DMS53 (cell line): ENCODE results near the gene SOX15.
A peak's percentile ranks its signal among the peaks of the same experiment; 100 is the strongest.
"Not testable (repeated sequence)": the region's sequence is repeated elsewhere in the genome, so short reads cannot be mapped to it uniquely, and the experiment has no call there.

Experiments used
- DNase-seq: peaks from one replicate; lab custom pipeline; 2025; lab: John Stamatoyannopoulos, UW

Gene SOX15

DNA sequence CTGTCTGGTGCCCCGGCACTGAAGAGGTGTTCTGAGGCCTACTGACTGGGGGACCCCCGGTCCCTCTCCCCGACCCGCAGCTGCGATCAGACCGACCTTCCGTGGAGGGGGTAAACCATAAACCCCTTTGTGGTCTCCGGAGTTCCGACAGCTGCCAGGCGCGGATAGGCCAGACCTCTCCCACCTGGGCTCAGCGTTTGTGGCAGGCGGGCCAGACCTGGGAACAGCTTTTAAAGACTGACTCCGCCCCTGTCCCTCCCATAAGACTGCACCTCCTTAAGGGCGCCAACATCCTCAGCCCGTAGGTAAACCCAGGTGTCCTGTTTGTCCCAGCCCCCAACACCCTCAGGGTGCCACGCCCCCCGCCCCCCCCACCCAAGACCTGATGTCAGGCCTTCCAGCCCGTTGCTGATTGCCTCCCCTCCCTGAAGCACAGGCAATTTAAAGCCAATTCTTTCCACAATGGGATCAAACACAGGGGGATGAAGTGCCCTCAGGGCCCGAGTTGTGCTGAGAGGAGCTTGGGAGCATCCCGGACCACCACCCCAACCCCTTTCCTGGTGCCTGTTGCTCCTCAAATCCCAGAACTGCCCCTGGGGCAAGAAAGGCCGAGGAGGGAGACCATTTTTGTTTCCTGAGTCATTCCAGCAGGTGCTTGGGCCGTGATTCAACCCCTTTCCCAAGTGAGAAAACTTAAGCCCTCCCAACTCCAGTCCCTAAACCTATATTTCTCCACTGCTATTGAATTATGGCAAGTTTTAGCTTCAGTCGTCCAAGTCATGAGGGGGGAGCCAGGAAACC lies at the start of gene SOX15:
Gene SOX15, minus strand, starts transcription at position 204 of the 801 bp plus-strand sequence. CDS start 418 bp downstream, outside the sequence.
- DNase-seq: peak; percentile 44

DNA sequence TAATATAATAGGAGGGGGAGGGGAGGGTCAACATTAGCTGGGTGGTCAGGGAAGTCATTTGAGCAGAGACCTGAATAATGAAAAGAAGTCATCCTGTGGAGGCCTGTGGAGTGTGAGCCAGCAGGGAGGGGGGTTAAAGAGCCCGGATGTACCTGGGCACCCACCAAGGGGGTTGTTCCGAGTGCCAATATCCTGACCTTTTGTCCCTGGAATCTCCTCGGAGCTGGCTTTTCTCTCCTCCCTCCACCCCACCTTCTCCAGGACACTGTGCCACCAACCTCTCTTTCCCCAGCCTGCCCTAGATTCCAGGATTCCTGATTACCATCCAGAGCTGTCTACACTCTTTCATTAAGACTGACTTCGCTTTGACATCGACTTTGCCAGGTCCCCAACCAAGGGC lies 46.3 kb upstream of the SOX15 start:
- DNase-seq: no peak

DNA sequence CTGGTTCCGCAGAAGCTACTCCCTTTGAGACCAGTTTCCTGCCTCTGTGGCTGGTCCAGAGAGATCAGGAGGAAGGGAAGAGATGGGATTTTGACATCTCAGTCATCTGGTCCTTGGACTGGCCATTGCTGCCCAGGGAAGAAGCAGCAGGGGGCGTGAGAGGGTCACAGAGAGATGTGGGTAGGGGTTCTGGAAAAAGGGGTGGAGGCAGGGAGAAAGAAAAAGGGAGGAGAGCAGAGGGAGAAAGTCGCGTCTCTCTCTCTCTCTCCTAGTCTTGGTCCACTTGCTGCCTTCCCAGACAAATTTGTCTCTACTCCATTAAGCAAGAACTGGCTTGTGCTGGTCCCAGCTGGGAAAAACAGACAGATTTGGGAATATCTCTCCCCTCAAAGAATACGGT lies 44.5 kb upstream of the SOX15 start:
- peak; percentile 77 for DNase-seq

DNA sequence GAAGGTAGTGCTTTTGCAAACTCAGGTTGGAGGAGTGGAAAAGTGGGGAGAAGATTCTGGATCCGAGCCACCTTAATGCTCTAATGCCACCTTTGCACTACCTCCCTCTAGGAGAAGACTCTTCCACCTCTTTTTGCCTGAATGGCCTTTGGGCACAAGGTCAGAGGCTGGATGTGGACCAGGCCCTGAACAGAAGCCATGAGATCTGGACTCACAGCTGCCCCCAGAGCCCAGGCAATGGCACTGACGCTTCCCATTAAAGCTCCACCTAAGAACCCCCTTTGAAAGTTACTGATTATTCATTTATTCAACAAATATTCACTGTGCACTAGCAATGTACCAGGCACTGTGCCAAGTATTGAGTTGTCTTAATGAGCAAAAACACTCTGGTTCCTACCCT lies 43.2 kb upstream of the SOX15 start:
- no peak for DNase-seq

DNA sequence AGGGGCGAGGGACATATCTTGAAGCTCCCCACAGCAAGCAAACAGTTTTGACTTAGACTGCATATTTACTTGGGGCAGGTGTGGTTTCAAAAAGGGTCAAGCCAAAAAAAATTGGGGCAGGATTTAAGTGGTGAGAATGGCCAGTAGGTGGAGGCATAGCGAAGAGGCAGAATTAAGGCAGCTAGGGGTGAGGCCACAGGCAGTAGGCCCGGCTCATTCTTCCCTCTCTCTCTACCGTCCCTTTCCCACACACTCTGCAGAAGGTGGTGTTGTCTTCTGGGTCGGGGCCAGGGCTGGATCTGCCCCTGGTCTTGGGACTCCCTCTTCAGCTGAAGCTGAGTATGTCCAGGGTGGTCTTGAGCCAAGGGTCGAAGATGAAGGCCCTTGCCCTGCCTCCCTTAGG lies 42.6 kb upstream of the SOX15 start:
- peak; percentile 70 for DNase-seq

DNA sequence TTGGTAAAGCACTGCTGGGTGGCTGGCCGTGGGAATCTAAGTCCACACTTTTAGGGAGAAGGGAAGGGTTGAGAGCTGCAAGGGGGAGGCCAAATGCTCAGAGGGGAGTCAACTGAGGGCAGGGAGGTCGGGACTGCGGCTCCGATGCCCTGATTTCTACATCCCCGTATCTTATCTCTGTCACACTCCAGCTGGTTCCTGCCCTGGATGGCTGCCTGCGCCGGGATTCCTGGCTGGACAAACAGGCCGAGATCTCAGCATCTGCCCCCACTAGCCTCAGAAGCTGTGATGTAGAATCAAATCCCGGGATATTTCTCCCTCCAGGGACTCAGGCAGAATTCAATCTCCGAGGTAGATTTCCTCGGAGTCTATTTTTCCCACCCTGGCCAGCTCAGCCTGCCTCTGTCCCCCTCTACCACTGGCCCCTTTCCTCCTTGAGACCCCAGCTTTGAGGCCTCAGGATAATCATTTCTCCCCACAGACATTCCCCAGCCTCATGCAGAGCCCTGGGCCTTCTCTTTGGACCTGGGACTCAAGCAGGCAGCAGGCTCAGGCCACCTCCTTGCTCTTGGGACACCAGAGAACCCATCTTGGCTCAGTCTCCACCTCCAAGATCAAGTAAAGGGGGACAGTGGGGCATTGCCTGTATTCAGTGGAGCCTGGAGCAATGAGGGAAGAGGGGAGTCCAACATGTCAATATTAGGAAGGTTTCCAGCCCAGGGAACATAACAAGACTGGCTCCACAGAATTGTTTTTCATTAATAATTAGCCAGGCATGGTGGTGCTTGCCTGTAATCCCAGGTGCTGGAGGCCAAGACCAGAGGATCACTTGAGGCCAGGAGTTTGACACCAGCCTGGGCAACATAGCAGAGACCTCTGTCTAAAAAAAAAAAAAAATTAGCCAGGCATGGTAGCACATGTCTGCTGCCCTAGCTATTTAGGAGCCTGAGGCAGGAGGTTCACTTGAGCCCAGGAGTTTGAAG lies 41.8 kb upstream of the SOX15 start:
- DNase-seq: peak; percentile 41

DNA sequence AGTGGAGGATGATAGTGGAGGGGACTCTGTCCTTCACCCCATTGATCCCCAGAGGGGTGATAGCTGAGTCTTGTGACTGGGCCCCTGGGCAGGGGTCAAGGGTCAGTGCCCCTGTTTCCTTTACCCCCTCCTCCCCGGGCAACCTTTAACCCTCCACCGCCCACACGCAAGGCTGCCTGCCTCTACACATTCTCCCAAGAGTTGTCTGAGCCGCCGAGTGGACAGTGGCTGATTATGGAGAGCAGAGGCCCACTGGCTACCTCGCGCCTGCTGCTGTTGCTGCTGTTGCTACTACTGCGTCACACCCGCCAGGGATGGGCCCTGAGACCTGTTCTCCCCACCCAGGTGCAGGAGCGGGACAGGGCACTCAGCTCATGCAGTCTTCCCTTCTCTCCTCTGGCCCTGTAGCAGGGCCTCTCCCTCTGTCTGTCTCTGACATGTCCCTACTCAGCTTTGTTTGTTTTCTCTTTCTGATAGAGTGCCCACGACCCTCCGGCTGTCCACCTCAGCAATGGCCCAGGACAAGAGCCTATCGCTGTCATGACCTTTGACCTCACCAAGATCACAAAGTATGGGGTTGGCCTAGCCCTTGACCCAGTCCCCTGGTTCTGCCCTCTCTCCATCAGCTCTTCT lies 40.2 kb upstream of the SOX15 start, which contains the start of gene SHBG:
Gene SHBG, plus strand, starts transcription at position 197 of the 633 bp plus-strand sequence. Its CDS starts 38 bp downstream, at position 235.
- no peak for DNase-seq

DNA sequence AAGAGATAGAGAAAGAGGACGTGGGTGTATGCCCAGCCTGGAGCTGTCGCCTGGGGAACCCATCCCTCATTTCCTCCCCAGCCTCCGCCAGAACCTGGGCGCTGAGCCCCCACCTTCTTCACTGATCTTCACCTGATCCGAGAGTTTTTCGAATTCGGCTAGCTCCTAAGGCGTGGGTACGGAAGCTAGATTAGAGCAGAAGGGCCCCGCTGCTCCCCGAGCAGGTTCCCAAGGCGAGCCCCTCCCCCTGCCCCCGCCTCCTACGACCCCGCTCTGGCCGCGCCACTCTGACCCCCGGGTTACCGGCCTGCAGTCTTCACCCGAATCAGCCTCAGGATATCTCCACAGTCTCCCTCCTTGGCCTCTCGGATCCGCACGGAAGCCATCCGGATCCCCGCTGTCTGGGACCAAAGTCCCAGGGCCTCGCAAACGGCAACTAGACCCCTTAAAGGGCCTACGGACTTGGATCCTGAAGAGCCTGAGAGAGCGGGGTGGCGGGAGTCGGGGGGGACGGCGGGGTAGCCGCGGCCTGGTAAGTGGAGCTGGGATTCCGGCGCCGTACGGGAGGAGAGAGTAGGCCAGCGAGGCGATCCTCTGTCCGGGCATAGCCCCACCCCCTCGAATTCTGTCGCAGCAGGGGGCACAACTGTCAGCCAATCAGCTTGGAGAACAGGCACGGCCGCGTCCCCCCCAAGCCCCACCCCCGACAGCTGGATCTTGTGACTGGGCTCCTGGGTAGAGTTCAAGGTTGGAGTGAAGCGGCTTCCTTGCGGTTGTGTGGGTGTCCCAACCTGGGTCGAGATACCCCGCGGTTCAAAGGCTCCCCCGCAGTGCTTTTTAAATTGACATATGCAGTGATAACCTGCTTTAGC lies 37.6 kb upstream of the SOX15 start, which contains the start of gene SAT2:
Gene SAT2, minus strand, starts transcription at position 572 of the 872 bp plus-strand sequence. Its CDS starts 186 bp downstream, at position 386.
- DNase-seq: peak; percentile 96

DNA sequence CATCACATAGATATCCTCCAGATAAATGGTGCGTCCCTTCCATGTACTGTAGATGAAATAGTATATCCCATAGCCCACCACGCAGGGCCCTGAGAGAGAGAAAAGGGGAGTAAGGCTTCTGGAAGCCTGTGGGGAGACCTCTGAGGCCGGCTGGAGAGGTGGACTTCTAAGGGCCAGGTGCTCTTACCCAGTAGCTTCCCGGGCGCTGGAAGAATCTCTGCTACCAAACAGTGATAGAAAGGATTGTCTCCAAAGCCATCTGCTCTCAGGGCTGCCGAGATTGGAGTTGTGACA lies 37.0 kb upstream of the SOX15 start:
- no peak for DNase-seq

DNA sequence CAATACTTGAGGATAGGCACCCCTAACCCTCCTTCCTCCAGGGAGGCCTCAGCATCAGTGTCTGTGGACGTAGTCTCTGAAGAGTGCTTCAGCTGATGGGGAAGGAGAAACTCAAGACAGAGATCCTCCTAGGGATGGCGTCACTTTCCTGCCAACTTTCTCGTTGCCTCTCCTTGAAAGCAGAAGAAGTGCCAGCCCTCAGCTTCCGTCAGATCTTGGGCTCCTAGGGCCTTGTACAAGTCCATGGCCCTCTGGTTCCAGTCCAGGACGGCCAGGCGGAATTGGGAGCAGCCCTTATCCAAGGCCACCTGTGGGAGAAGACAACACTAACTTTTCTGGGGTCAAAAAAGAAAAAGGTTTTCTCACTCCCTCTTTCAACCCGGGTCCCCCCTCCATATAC lies 36.4 kb upstream of the SOX15 start:
- DNase-seq: no peak

DNA sequence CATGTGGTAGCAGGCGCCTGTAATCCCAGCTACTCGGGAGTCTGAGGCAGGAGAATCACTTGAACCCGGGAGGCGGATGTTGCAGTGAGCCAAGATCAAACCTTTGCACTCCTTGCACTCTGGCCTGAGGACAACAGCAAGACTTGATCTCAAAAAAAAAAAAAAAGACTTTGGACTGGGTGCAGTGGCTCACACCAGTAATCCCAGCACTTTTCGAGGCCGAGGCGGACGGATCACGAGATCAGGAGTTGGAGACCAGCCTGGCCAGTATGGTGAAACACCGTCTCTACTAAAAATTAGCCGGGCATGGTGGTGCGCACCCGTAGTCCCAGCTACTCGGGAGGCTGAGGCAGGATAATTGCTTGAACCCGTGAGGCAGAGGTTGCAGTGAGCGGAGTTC lies 35.9 kb upstream of the SOX15 start:
- not testable (repeated sequence) for DNase-seq

DNA sequence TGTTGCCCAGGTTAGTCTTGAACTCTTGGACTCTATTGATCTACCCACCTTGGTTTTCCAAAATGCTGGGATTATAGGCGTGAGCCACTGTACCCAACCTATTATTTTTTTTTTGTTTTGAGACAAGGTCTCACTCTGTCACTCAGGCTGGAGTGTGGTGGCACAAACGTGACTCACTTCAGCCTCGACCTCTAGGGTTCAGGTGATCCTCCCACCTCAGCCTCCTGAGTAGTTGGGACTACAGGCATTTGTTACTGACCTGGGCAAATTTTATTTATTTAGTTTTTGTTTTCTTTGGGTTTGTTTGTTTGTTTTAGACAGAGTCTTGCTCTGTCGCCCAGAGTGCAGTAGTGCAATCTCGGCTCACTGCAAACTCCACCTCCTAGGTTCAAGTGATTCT lies 33.8 kb upstream of the SOX15 start:
- DNase-seq: no peak

DNA sequence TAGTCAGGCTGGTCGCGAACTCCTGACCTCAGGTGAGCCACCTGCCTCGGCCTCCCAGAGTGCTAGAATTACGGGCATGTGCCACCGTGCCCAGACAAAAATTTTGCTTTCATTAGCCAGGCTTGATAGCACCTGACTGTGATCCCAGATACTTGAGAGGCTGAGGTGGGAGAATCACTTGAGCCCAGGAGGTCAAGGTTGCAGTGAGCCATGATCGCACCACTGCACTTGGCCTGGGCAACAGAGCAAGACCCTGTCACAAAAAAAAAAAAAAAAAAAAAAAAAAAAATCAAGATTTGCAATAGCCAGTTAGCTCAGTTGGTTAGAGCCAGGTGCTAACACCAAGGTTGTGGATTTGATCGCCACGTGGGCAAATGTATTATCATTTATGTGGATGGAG lies 30.9 kb upstream of the SOX15 start:
- no peak for DNase-seq

DNA sequence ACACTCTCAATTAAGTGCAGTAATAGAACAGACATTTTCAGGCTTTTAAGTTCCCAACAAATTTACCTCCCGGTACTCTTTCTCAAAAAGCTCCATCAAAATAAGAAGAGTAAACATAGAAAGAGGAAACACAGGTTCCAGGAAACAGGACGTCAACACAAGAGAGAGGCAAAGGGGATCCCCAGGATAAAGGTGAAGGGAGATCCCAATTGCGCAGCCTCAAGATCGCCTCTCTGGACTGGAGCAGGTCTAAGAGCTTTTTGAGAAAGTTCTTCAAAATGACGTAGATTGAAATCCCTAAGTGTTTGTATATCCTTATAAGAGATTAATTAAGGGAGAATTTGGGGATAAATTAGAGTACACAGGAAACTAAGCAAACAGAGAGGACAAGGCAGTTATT lies 28.7 kb upstream of the SOX15 start:
- no peak for DNase-seq

DNA sequence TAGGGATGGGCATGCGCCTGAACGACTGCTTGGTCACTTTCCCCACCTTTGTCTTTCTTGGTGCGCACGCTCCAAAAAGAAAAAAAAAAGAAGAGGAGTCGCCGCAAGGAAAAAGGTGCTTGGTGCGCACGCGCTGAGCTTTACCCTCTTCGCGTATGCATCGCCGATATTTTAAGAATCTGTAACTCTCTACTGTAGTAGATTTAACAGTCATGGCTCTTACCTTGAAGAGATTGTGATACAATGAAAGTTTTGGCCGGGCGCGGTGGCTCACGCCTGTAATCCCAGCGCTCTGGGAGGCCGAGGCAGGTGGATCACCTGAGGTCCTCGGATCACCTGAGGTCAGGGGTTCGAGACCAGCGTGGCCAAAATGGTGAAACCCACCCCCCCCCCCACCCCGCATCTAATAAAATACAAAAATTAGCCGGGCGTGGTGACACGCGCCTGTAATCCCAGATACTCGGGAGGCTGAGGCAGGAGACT lies 25.4 kb upstream of the SOX15 start:
- DNase-seq: no peak

DNA sequence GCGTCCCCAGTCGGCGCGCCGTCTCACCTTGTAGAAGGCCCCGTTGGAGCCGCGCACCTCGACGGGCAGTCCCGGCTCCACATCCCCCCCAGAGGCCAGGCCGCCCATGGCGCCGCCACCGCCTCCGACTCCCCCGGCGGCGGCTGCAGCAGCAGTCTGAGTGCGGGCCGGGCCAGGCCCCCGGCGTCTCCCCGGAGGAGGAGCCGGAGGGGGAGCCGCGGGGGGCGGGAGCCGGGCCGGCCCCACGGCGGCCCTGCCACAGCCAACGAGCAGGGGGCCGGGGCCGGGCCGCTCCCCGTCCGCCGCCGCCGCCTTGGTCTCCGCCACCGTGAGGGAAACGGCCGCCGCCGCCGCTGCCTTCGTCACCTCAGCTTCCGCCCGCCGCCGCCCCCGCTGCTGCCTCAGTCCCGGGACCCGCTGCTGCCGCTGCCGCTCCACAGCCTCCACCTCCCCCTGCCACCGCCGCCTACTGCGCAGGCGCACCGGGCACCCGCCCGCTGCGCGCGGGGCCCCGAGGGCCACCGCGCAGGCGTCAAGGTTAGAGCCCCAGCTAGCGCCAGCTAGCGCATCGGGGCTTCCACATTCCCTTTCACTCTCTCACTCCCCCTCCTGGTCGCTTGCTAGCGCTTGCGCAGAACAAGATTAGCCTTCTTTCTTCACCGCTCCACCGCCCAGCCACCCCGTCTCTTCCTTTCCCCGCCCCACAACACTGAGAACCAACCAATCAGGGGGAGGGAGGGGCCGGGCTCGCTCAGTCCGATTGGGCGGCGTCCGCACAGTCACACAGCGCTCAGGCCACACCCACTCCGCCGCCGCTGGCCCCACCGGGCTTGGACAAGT lies 24.8 kb upstream of the SOX15 start, which contains the start of gene FXR2:
Gene FXR2, minus strand, starts transcription at position 473 of the 840 bp plus-strand sequence. Its CDS starts 365 bp downstream, at position 108.
- DNase-seq: peak; percentile 100

DNA sequence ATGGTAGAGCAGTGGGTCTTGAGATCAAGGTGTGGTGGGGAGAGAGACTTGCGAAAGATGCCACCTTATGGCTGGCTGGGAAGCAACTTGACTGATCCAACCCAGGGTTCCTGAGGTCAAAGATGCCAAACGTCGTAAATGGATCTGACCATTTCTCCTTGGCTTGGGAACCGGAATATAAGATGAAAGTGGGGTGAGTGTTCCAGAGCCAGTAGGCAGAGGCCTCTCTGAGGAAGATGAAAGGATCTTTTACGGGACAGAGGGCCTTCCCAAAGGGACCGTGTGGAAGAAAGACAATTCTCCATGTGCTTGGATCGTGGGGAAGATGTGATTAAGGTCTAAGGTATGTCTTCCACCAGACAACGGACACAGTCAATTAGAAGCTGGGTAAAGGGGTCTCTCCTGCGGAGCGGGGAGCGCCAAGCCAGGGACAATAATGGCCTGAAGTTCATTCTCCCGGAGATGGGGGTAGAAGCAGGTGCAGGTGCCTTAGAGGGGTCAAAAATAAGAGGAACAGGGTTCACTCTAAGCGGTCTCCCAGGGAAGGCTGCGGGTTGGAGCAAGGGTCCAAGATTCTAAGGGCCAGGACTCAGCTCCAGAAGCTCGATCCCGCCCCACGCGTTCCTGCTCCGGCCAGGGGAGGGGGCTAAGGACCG lies 24.0 kb upstream of the SOX15 start:
- no peak for DNase-seq

DNA sequence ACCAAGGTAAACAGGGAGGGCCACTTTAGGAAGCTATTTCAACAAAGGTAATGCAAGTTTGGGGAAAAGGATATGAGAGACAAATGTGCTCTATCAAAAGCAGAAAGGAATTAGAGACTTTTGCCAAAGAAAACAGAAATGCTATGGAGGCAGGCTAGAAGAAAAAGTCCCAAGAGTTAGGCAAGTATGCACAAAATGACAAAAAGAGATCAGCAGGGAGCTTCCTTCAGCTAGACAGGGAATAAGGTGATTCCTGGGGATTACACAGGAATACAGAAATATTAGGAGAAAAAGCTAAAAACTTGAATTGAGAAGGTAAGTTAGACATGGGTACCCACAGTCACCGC lies 22.4 kb upstream of the SOX15 start:
- DNase-seq: no peak

DNA sequence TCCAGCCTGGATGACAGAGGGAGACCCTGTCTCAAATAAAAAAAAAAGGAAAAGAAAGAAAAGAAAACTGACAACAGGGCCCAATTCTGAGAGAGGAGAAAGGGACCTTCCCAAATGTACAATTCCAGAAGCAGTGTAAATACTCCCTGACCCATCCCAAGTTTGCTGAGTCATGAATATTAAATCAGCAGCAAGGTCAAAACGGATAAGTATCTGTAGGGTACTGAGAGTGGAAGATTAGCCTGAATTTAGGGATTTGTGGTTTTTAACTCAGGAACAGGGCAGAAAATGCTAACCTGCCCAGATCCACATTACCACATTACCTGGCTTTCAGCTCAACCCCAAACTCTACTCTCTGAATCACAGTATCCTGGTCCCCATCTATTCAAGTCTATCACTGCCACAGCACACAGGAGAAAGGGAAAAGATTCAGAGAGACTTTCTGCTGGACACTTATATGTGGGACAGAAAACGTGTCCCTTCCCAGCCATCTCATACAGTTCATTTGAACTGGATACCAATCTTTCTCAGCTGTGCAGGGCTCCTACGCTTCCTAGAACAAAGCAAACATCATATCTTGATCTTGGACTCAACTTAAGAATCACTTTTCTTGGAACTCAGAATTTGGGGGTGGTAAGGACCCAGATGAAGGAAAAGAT lies 21.9 kb upstream of the SOX15 start:
- no peak for DNase-seq
